Lung microvascular endothelial cell (primary cell): ENCODE results near the gene OPCML. TPM values are rescaled to one million over a fixed set of nuclear protein-coding genes. Genes with fewer than 3 reads are reported as not detected.

ENCODE experiments used
- DNase-seq, 2 donors: peaks; one replicate each; pipeline versions ENCODE4 v3.0.0 to v3.0.0-alpha.2; 2010; ENCODE audit warnings: low read depth in 2 of 2
- total RNA-seq: library from RNA; depleted of rRNA; stranded (reverse); fragments of >200 nt; gene quantifications from 2 replicates; pipeline ENCODE4 v1.2.1, GENCODE V29; 2014

OPCML gene
- total RNA-seq, 1 donor from 2014 or later = not detected

- DNase-seq = no peak
Observed at GRCh38 chr11:132579136-132579535, 953.2 kb downstream of the OPCML start.

GRCh38 chr11:132578580-132578979, 953.7 kb downstream of the OPCML start:
- DNase-seq = no peak

- DNase-seq = peak; percentile 3 to 7
Observed at GRCh38 chr11:132576706-132577105, 955.6 kb downstream of the OPCML start.

- DNase-seq = no peak
Observed at GRCh38 chr11:132564091-132564885, 968.0 kb downstream of the OPCML start.

GRCh38 chr11:132563050-132563449, 969.3 kb downstream of the OPCML start:
- no peak for DNase-seq

- DNase-seq = no peak
Observed at GRCh38 chr11:132561937-132562336, 970.4 kb downstream of the OPCML start.

- DNase-seq = no peak
Observed at GRCh38 chr11:132559331-132560036, 972.8 kb downstream of the OPCML start.

GRCh38 chr11:132556316-132556715, 976.0 kb downstream of the OPCML start:
- no peak for DNase-seq

- DNase-seq = no peak
Observed at GRCh38 chr11:132555617-132556016, 976.7 kb downstream of the OPCML start.

- DNase-seq = no peak
Observed at GRCh38 chr11:132551016-132551415, 981.3 kb downstream of the OPCML start.

GRCh38 chr11:132549561-132549960, 982.7 kb downstream of the OPCML start:
- no peak for DNase-seq

- no peak for DNase-seq
Observed at GRCh38 chr11:132549001-132549400, 983.3 kb downstream of the OPCML start.

GRCh38 chr11:132544007-132544406, 988.3 kb downstream of the OPCML start:
- DNase-seq = no peak

GRCh38 chr11:132541794-132542193, 990.5 kb downstream of the OPCML start:
- no peak for DNase-seq

- DNase-seq = no peak
Observed at GRCh38 chr11:132540581-132540980, 991.7 kb downstream of the OPCML start.

GRCh38 chr11:132539590-132540368, 992.5 kb downstream of the OPCML start:
- DNase-seq = no peak

GRCh38 chr11:132538642-132539041, 993.7 kb downstream of the OPCML start:
- DNase-seq = no peak

GRCh38 chr11:132535830-132536229, 996.5 kb downstream of the OPCML start:
- DNase-seq = no peak

- no peak for DNase-seq
Observed at GRCh38 chr11:132531921-132532320, 1000.4 kb downstream of the OPCML start.

- no peak for DNase-seq
Observed at GRCh38 chr11:132528181-132528580, 1004.1 kb downstream of the OPCML start.

- DNase-seq = no peak
Observed at GRCh38 chr11:132523929-132524328, 1008.4 kb downstream of the OPCML start.

GRCh38 chr11:132520199-132520598, 1012.1 kb downstream of the OPCML start:
- no peak for DNase-seq
